ENCODE measurements around the gene CACNG7.

CACNG7 gene

GRCh38 chr19:53870485-53870844, 38.6 kb upstream of the CACNG7 start:
- Histone ChIP-seq H3K9ac (ENCODE audit: low read length) (peak overlapping the region; percentile 51), H3K27me3 (replicated peaks; ENCODE audit: control insufficient read depth, insufficient read depth, low read length) (no peaks in the 10 kb centered on the region), H3K4me3 (ENCODE audit: low read length) (peak overlapping the region; percentile 47), H3K36me3 (ENCODE audit: control insufficient read depth, insufficient read depth, low read length, severe bottlenecking) (peaks cover 16% of the 10 kb centered on the region), H3K9me3 (ENCODE audit: control insufficient read depth, low read length) (no peaks in the 10 kb centered on the region), H3K4me1 (ENCODE audit: control insufficient read depth, insufficient read depth, low read length) (peaks cover 8% of the 10 kb centered on the region)
- no peak for DNase-seq (ENCODE audit: low read depth)

GRCh38 chr19:53871454-53871853, 37.6 kb upstream of the CACNG7 start:
- Histone ChIP-seq H3K4me1 (ENCODE audit: control insufficient read depth, insufficient read depth, low read length) (peaks cover 4% of the 10 kb centered on the region), H3K4me3 (ENCODE audit: low read length) (no peak overlapping the region), H3K27me3 (replicated peaks; ENCODE audit: control insufficient read depth, insufficient read depth, low read length) (no peaks in the 10 kb centered on the region), H3K9me3 (ENCODE audit: control insufficient read depth, low read length) (no peaks in the 10 kb centered on the region), H3K36me3 (ENCODE audit: control insufficient read depth, insufficient read depth, low read length, severe bottlenecking) (peaks cover 22% of the 10 kb centered on the region), H3K9ac (ENCODE audit: low read length) (no peak overlapping the region)
- DNase-seq (ENCODE audit: low read depth): no peak

- Histone ChIP-seq H3K9me3 (ENCODE audit: control insufficient read depth, low read length) (no peaks in the 10 kb centered on the region), H3K9ac (ENCODE audit: low read length) (no peak overlapping the region), H3K4me1 (ENCODE audit: control insufficient read depth, insufficient read depth, low read length) (no peaks in the 10 kb centered on the region), H3K4me3 (ENCODE audit: low read length) (no peak overlapping the region), H3K36me3 (ENCODE audit: control insufficient read depth, insufficient read depth, low read length, severe bottlenecking) (peaks cover 22% of the 10 kb centered on the region), H3K27me3 (replicated peaks; ENCODE audit: control insufficient read depth, insufficient read depth, low read length) (no peaks in the 10 kb centered on the region)
- DNase-seq (ENCODE audit: low read depth): no peak
Measured at GRCh38 chr19:53872762-53873161, 36.3 kb upstream of the CACNG7 start.

GRCh38 chr19:53873773-53874605, 35.1 kb upstream of the CACNG7 start:
- Histone ChIP-seq H3K36me3 (ENCODE audit: control insufficient read depth, insufficient read depth, low read length, severe bottlenecking) (peaks cover 22% of the 10 kb centered on the region), H3K9ac (ENCODE audit: low read length) (no peak overlapping the region), H3K27me3 (replicated peaks; ENCODE audit: control insufficient read depth, insufficient read depth, low read length) (no peaks in the 10 kb centered on the region), H3K9me3 (ENCODE audit: control insufficient read depth, low read length) (no peaks in the 10 kb centered on the region), H3K4me3 (ENCODE audit: low read length) (no peak overlapping the region), H3K4me1 (ENCODE audit: control insufficient read depth, insufficient read depth, low read length) (peaks cover 3% of the 10 kb centered on the region)
- no peak for DNase-seq (ENCODE audit: low read depth)

GRCh38 chr19:53874606-53874990, 34.5 kb upstream of the CACNG7 start:
- Histone ChIP-seq H3K9ac (ENCODE audit: low read length) (no peak overlapping the region), H3K27me3 (replicated peaks; ENCODE audit: control insufficient read depth, insufficient read depth, low read length) (peaks cover 1% of the 10 kb centered on the region), H3K36me3 (ENCODE audit: control insufficient read depth, insufficient read depth, low read length, severe bottlenecking) (peaks cover 22% of the 10 kb centered on the region), H3K4me3 (ENCODE audit: low read length) (no peak overlapping the region), H3K4me1 (ENCODE audit: control insufficient read depth, insufficient read depth, low read length) (peaks cover 4% of the 10 kb centered on the region), H3K9me3 (ENCODE audit: control insufficient read depth, low read length) (no peaks in the 10 kb centered on the region)
- no peak for DNase-seq (ENCODE audit: low read depth)

GRCh38 chr19:53875602-53876325, 33.3 kb upstream of the CACNG7 start:
- DNase-seq (ENCODE audit: low read depth): no peak
- peaks cover 22% of the 10 kb centered on the region for H3K36me3 ChIP-seq (ENCODE audit: control insufficient read depth, insufficient read depth, low read length, severe bottlenecking)
- peaks cover 4% of the 10 kb centered on the region for H3K4me1 ChIP-seq (ENCODE audit: control insufficient read depth, insufficient read depth, low read length)
- no peaks in the 10 kb centered on the region for H3K9me3 ChIP-seq (ENCODE audit: control insufficient read depth, low read length)
- no peak overlapping the region for H3K4me3 ChIP-seq (ENCODE audit: low read length)
- no peak overlapping the region for H3K9ac ChIP-seq (ENCODE audit: low read length)
- H3K27me3 ChIP-seq (replicated peaks; ENCODE audit: control insufficient read depth, insufficient read depth, low read length): peaks cover 12% of the 10 kb centered on the region

GRCh38 chr19:53876651-53877224, 32.3 kb upstream of the CACNG7 start:
- H3K4me1 ChIP-seq (ENCODE audit: control insufficient read depth, insufficient read depth, low read length): peaks cover 12% of the 10 kb centered on the region

GRCh38 chr19:53877361-53877766, 31.7 kb upstream of the CACNG7 start:
- no peak for DNase-seq (ENCODE audit: low read depth)
- H3K4me1 ChIP-seq (ENCODE audit: control insufficient read depth, insufficient read depth, low read length): peaks cover 14% of the 10 kb centered on the region
- H3K27me3 ChIP-seq (replicated peaks; ENCODE audit: control insufficient read depth, insufficient read depth, low read length): peaks cover 24% of the 10 kb centered on the region
- peaks cover 22% of the 10 kb centered on the region for H3K36me3 ChIP-seq (ENCODE audit: control insufficient read depth, insufficient read depth, low read length, severe bottlenecking)
- no peak overlapping the region for H3K9ac ChIP-seq (ENCODE audit: low read length)
- no peak overlapping the region for H3K4me3 ChIP-seq (ENCODE audit: low read length)
- no peaks in the 10 kb centered on the region for H3K9me3 ChIP-seq (ENCODE audit: control insufficient read depth, low read length)

More at GRCh38 chr19:53876651-53877224, 32.3 kb upstream of the CACNG7 start:
- H3K27me3 ChIP-seq (replicated peaks; ENCODE audit: control insufficient read depth, insufficient read depth, low read length): peaks cover 21% of the 10 kb centered on the region
- no peaks in the 10 kb centered on the region for H3K9me3 ChIP-seq (ENCODE audit: control insufficient read depth, low read length)
- DNase-seq (ENCODE audit: low read depth): no peak
- H3K36me3 ChIP-seq (ENCODE audit: control insufficient read depth, insufficient read depth, low read length, severe bottlenecking): peaks cover 22% of the 10 kb centered on the region
- no peak overlapping the region for H3K9ac ChIP-seq (ENCODE audit: low read length)
- no peak overlapping the region for H3K4me3 ChIP-seq (ENCODE audit: low read length)

- H3K4me3 ChIP-seq (ENCODE audit: low read length): peak overlapping the region; percentile 95
Measured at GRCh38 chr19:53878776-53879139, 30.3 kb upstream of the CACNG7 start.

GRCh38 chr19:53879140-53880081, 29.7 kb upstream of the CACNG7 start:
- Histone ChIP-seq H3K4me1 (ENCODE audit: control insufficient read depth, insufficient read depth, low read length) (peaks cover 14% of the 10 kb centered on the region), H3K4me3 (ENCODE audit: low read length) (peak overlapping the region; percentile 95), H3K27me3 (replicated peaks; ENCODE audit: control insufficient read depth, insufficient read depth, low read length) (peaks cover 33% of the 10 kb centered on the region), H3K9me3 (ENCODE audit: control insufficient read depth, low read length) (no peaks in the 10 kb centered on the region), H3K9ac (ENCODE audit: low read length) (peak overlapping the region; percentile 86), H3K36me3 (ENCODE audit: control insufficient read depth, insufficient read depth, low read length, severe bottlenecking) (peaks cover 9% of the 10 kb centered on the region)
- peak; percentile 97 for DNase-seq (ENCODE audit: low read depth)

More at GRCh38 chr19:53878776-53879139, 30.3 kb upstream of the CACNG7 start:
- Histone ChIP-seq H3K36me3 (ENCODE audit: control insufficient read depth, insufficient read depth, low read length, severe bottlenecking) (peaks cover 16% of the 10 kb centered on the region), H3K9ac (ENCODE audit: low read length) (peak overlapping the region; percentile 86), H3K4me1 (ENCODE audit: control insufficient read depth, insufficient read depth, low read length) (peaks cover 14% of the 10 kb centered on the region), H3K9me3 (ENCODE audit: control insufficient read depth, low read length) (no peaks in the 10 kb centered on the region), H3K27me3 (replicated peaks; ENCODE audit: control insufficient read depth, insufficient read depth, low read length) (peaks cover 27% of the 10 kb centered on the region)
- DNase-seq (ENCODE audit: low read depth): no peak
